ENCODE measurements around the gene AKR7A2.
"Not testable (repeated sequence)": the region's sequence is repeated elsewhere in the genome, so short reads cannot be mapped to it uniquely, and the experiment has no call there.

Gene AKR7A2

GRCh38 chr1:19308509-19308907 is 3.4 kb downstream of the AKR7A2 start:
- H3K9me3 ChIP-seq (ENCODE audit: control insufficient read depth in 1 of 2, low read length in 2 of 2), result no peaks in the 10 kb centered on the region

GRCh38 chr1:19307794-19308508 is 4.0 kb downstream of the AKR7A2 start:
- peaks cover 27 to 39% of the 10 kb centered on the region in 2 donors for H3K4me1 ChIP-seq (ENCODE audit: control insufficient read depth in 1 of 2, insufficient read depth in 2 of 2, low read length in 2 of 2)
- H3K27me3 ChIP-seq (ENCODE audit: control insufficient read depth in 1 of 2, insufficient read depth in 2 of 2, low read length in 2 of 2), result no peaks in the 10 kb centered on the region
- H3K9ac ChIP-seq (ENCODE audit: low read depth in 1 of 2, low read length in 2 of 2), result peak overlapping the region in 1 of 2 donors; percentile 48
- no peaks in the 10 kb centered on the region for H3K9me3 ChIP-seq (ENCODE audit: control insufficient read depth in 1 of 2, low read length in 2 of 2)
- peaks cover 25 to 54% of the 10 kb centered on the region in 2 donors for H3K36me3 ChIP-seq (ENCODE audit: control insufficient read depth in 1 of 2, insufficient read depth in 2 of 2, low read length in 2 of 2)
- H3K27ac ChIP-seq (ENCODE audit: low read depth, low read length), result no peak overlapping the region
- H3K4me3 ChIP-seq (ENCODE audit: low read depth in 1 of 2, low read length in 2 of 2), result peak overlapping the region in 1 of 2 donors; percentile 13

More at GRCh38 chr1:19308509-19308907, 3.4 kb downstream of the AKR7A2 start:
- H3K9ac ChIP-seq (ENCODE audit: low read depth in 1 of 2, low read length in 2 of 2), result no peak overlapping the region
- no peaks in the 10 kb centered on the region for H3K27me3 ChIP-seq (ENCODE audit: control insufficient read depth in 1 of 2, insufficient read depth in 2 of 2, low read length in 2 of 2)
- H3K27ac ChIP-seq (ENCODE audit: low read depth, low read length), result no peak overlapping the region
- H3K4me3 ChIP-seq (ENCODE audit: low read depth in 1 of 2, low read length in 2 of 2), result no peak overlapping the region
- H3K36me3 ChIP-seq (ENCODE audit: control insufficient read depth in 1 of 2, insufficient read depth in 2 of 2, low read length in 2 of 2), result peaks cover 21 to 49% of the 10 kb centered on the region in 2 donors
- H3K4me1 ChIP-seq (ENCODE audit: control insufficient read depth in 1 of 2, insufficient read depth in 2 of 2, low read length in 2 of 2), result peaks cover 33 to 45% of the 10 kb centered on the region in 2 donors

- Histone ChIP-seq H3K9ac (ENCODE audit: low read depth in 1 of 2, low read length in 2 of 2) (no peak overlapping the region), H3K9me3 (ENCODE audit: control insufficient read depth in 1 of 2, low read length in 2 of 2) (no peaks in the 10 kb centered on the region), H3K27ac (ENCODE audit: low read depth, low read length) (no peak overlapping the region), H3K27me3 (ENCODE audit: control insufficient read depth in 1 of 2, insufficient read depth in 2 of 2, low read length in 2 of 2) (no peaks in the 10 kb centered on the region), H3K4me3 (ENCODE audit: low read depth in 1 of 2, low read length in 2 of 2) (no peak overlapping the region), H3K36me3 (ENCODE audit: control insufficient read depth in 1 of 2, insufficient read depth in 2 of 2, low read length in 2 of 2) (peaks cover 25 to 60% of the 10 kb centered on the region in 2 donors), H3K4me1 (ENCODE audit: control insufficient read depth in 1 of 2, insufficient read depth in 2 of 2, low read length in 2 of 2) (peaks cover 24 to 35% of the 10 kb centered on the region in 2 donors)
Measured at GRCh38 chr1:19306941-19307340, 5.0 kb downstream of the AKR7A2 start.

GRCh38 chr1:19305880-19306279 is 6.1 kb downstream of the AKR7A2 start:
- Histone ChIP-seq H3K9me3 (ENCODE audit: control insufficient read depth in 1 of 2, low read length in 2 of 2) (no peaks in the 10 kb centered on the region), H3K9ac (ENCODE audit: low read depth in 1 of 2, low read length in 2 of 2) (no peak overlapping the region), H3K36me3 (ENCODE audit: control insufficient read depth in 1 of 2, insufficient read depth in 2 of 2, low read length in 2 of 2) (peaks cover 25 to 63% of the 10 kb centered on the region in 2 donors), H3K4me3 (ENCODE audit: low read depth in 1 of 2, low read length in 2 of 2) (no peak overlapping the region), H3K27me3 (ENCODE audit: control insufficient read depth in 1 of 2, insufficient read depth in 2 of 2, low read length in 2 of 2) (no peaks in the 10 kb centered on the region), H3K27ac (ENCODE audit: low read depth, low read length) (no peak overlapping the region), H3K4me1 (ENCODE audit: control insufficient read depth in 1 of 2, insufficient read depth in 2 of 2, low read length in 2 of 2) (peaks cover 20 to 29% of the 10 kb centered on the region in 2 donors)

- H3K4me1 ChIP-seq (ENCODE audit: control insufficient read depth in 1 of 2, insufficient read depth in 2 of 2, low read length in 2 of 2), result peaks cover 16 to 20% of the 10 kb centered on the region in 2 donors
- H3K4me3 ChIP-seq (ENCODE audit: low read depth in 1 of 2, low read length in 2 of 2); H3K27me3 ChIP-seq (ENCODE audit: control insufficient read depth in 1 of 2, insufficient read depth in 2 of 2, low read length in 2 of 2); H3K27ac ChIP-seq (ENCODE audit: low read depth, low read length); H3K9me3 ChIP-seq (ENCODE audit: control insufficient read depth in 1 of 2, low read length in 2 of 2); H3K9ac ChIP-seq (ENCODE audit: low read depth in 1 of 2, low read length in 2 of 2): not testable (repeated sequence)
- peaks cover 29 to 68% of the 10 kb centered on the region in 2 donors for H3K36me3 ChIP-seq (ENCODE audit: control insufficient read depth in 1 of 2, insufficient read depth in 2 of 2, low read length in 2 of 2)
Measured at GRCh38 chr1:19304081-19304480, 7.9 kb downstream of the AKR7A2 start.

- H3K9ac ChIP-seq (ENCODE audit: low read depth in 1 of 2, low read length in 2 of 2), result no peak overlapping the region
- H3K9me3 ChIP-seq (ENCODE audit: control insufficient read depth in 1 of 2, low read length in 2 of 2), result peaks cover 2 to 5% of the 10 kb centered on the region in 2 donors
- no peak overlapping the region for H3K4me3 ChIP-seq (ENCODE audit: low read depth in 1 of 2, low read length in 2 of 2)
- no peaks in the 10 kb centered on the region for H3K27me3 ChIP-seq (ENCODE audit: control insufficient read depth in 1 of 2, insufficient read depth in 2 of 2, low read length in 2 of 2)
- H3K4me1 ChIP-seq (ENCODE audit: control insufficient read depth in 1 of 2, insufficient read depth in 2 of 2, low read length in 2 of 2), result no peaks in the 10 kb centered on the region
- peaks cover 19 to 38% of the 10 kb centered on the region in 2 donors for H3K36me3 ChIP-seq (ENCODE audit: control insufficient read depth in 1 of 2, insufficient read depth in 2 of 2, low read length in 2 of 2)
- H3K27ac ChIP-seq (ENCODE audit: low read depth, low read length), result no peak overlapping the region
Measured at GRCh38 chr1:19300211-19300610, 11.7 kb downstream of the AKR7A2 start.

- Histone ChIP-seq H3K9me3 (ENCODE audit: control insufficient read depth in 1 of 2, low read length in 2 of 2) (peaks cover 17 to 18% of the 10 kb centered on the region in 2 donors), H3K4me1 (ENCODE audit: control insufficient read depth in 1 of 2, insufficient read depth in 2 of 2, low read length in 2 of 2) (peaks cover 3 to 4% of the 10 kb centered on the region in 2 donors), H3K4me3 (ENCODE audit: low read depth in 1 of 2, low read length in 2 of 2) (no peak overlapping the region), H3K9ac (ENCODE audit: low read depth in 1 of 2, low read length in 2 of 2) (no peak overlapping the region), H3K27me3 (ENCODE audit: control insufficient read depth in 1 of 2, insufficient read depth in 2 of 2, low read length in 2 of 2) (no peaks in the 10 kb centered on the region), H3K27ac (ENCODE audit: low read depth, low read length) (no peak overlapping the region), H3K36me3 (ENCODE audit: control insufficient read depth in 1 of 2, insufficient read depth in 2 of 2, low read length in 2 of 2) (peaks cover 0 to 9% of the 10 kb centered on the region in 2 donors)
Measured at GRCh38 chr1:19294638-19295037, 17.3 kb downstream of the AKR7A2 start.

- Histone ChIP-seq H3K4me1 (ENCODE audit: control insufficient read depth in 1 of 2, insufficient read depth in 2 of 2, low read length in 2 of 2) (peaks cover 5 to 14% of the 10 kb centered on the region in 2 donors), H3K4me3 (ENCODE audit: low read depth in 1 of 2, low read length in 2 of 2) (peak overlapping the region; percentile 71 to 85), H3K36me3 (ENCODE audit: control insufficient read depth in 1 of 2, insufficient read depth in 2 of 2, low read length in 2 of 2) (peaks cover 1 to 13% of the 10 kb centered on the region in 2 donors), H3K9ac (ENCODE audit: low read depth in 1 of 2, low read length in 2 of 2) (peak overlapping the region; percentile 71 to 72), H3K27me3 (ENCODE audit: control insufficient read depth in 1 of 2, insufficient read depth in 2 of 2, low read length in 2 of 2) (no peaks in the 10 kb centered on the region), H3K27ac (ENCODE audit: low read depth, low read length) (peak overlapping the region; percentile 67), H3K9me3 (ENCODE audit: control insufficient read depth in 1 of 2, low read length in 2 of 2) (peaks cover 2 to 7% of the 10 kb centered on the region in 2 donors)
Measured at GRCh38 chr1:19289244-19289643, 22.7 kb downstream of the AKR7A2 start.

- Histone ChIP-seq H3K9ac (ENCODE audit: low read depth in 1 of 2, low read length in 2 of 2) (peak within 1 kb of the TSS; percentile 71 to 72), H3K27ac (ENCODE audit: low read depth, low read length) (peak within 1 kb of the TSS; percentile 67), H3K4me3 (ENCODE audit: low read depth in 1 of 2, low read length in 2 of 2) (peak within 1 kb of the TSS; percentile 71 to 85), H3K36me3 (ENCODE audit: control insufficient read depth in 1 of 2, insufficient read depth in 2 of 2, low read length in 2 of 2) (peaks cover 4 to 20% of the 10 kb centered on the region in 2 donors), H3K4me1 (ENCODE audit: control insufficient read depth in 1 of 2, insufficient read depth in 2 of 2, low read length in 2 of 2) (peaks cover 5 to 14% of the 10 kb centered on the region in 2 donors)
- H3K9me3 ChIP-seq (ENCODE audit: control insufficient read depth in 1 of 2, low read length in 2 of 2); H3K27me3 ChIP-seq (ENCODE audit: control insufficient read depth in 1 of 2, insufficient read depth in 2 of 2, low read length in 2 of 2): not testable (repeated sequence)
Measured at GRCh38 chr1:19288324-19289241, 23.4 kb downstream of the AKR7A2 start, which contains the start of gene AKR7A3. Gene AKR7A3, minus strand, starts transcription at chr1:19288770. Its CDS starts 61 bp downstream, at chr1:19288709.

All from duodenal mucosa (tissue), 2 donors.